KOPT-K1 (cell line): ENCODE results near the gene KCNH3.

ENCODE experiments used
- H3K27ac ChIP-seq: fragments of 200-600 bp; sonication (generic); 2 replicates; pipeline ENCODE4 v1.5.1; 2016; ENCODE audit warnings: antibody characterized with exemption, mild to moderate bottlenecking, low read depth, low read length; ENCODE audit not compliant: poor library complexity, severe bottlenecking
- H3K36me3 ChIP-seq: fragments of 200-600 bp; sonication (generic); 2 replicates; pipeline ENCODE4 v1.5.1; 2017; ENCODE audit warnings: antibody characterized with exemption, mild to moderate bottlenecking, low read length, moderate library complexity; ENCODE audit not compliant: insufficient read depth
- H3K9me3 ChIP-seq: fragments of 200-600 bp; sonication (generic); 2 replicates; pipeline ENCODE4 v1.5.1; 2017; ENCODE audit warnings: antibody characterized with exemption, low read length, mild to moderate bottlenecking; ENCODE audit not compliant: insufficient read depth, poor library complexity, severe bottlenecking

Gene KCNH3

DNA sequence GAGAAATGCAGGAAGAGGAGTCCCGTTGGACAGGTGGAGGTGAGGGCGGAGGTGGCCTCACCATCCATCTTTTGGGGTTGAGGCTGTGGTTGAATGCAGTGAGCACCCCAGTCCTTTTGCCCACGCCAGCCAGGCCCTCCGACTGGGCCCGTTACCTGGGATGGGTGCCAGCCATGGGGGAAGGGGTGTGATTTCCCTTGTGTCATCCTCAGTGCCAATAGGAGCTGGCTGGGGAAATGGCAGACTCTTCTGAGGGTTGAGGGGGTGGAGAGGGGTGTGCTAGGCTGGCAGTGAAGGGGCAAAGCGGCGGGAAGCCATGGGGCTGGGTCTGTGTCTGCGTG lies 9.6 kb downstream of the KCNH3 start:
- Histone ChIP-seq H3K27ac (no peak overlapping the region), H3K9me3 (no peaks in the 10 kb centered on the region), H3K36me3 (no peaks in the 10 kb centered on the region)

DNA sequence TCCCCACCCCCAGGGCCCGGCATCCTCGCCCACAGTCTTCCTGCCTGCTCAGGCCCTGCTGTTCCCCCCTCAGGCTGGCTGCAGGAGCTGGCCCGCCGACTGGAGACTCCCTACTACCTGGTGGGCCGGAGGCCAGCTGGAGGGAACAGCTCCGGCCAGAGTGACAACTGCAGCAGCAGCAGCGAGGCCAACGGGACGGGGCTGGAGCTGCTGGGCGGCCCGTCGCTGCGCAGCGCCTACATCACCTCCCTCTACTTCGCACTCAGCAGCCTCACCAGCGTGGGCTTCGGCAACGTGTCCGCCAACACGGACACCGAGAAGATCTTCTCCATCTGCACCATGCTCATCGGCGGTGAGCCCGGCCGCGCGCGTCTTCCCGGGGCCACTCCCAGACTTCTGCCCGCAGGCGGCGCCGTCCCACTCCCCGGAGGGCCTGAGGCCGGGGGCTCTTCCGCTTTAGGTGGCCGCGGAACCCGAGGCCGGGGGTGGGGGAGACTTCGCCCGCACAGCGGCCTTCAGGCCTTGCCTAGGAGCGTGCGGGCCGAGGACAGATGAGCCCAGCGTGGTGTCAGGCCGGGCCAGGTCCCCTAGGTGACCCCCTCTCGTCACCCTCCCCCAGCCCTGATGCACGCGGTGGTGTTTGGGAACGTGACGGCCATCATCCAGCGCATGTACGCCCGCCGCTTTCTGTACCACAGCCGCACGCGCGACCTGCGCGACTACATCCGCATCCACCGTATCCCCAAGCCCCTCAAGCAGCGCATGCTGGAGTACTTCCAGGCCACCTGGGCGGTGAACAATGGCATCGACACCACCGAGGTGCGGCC lies 10.2 kb downstream of the KCNH3 start:
- Histone ChIP-seq H3K9me3 (no peaks in the 10 kb centered on the region), H3K27ac (no peak overlapping the region), H3K36me3 (no peaks in the 10 kb centered on the region)

DNA sequence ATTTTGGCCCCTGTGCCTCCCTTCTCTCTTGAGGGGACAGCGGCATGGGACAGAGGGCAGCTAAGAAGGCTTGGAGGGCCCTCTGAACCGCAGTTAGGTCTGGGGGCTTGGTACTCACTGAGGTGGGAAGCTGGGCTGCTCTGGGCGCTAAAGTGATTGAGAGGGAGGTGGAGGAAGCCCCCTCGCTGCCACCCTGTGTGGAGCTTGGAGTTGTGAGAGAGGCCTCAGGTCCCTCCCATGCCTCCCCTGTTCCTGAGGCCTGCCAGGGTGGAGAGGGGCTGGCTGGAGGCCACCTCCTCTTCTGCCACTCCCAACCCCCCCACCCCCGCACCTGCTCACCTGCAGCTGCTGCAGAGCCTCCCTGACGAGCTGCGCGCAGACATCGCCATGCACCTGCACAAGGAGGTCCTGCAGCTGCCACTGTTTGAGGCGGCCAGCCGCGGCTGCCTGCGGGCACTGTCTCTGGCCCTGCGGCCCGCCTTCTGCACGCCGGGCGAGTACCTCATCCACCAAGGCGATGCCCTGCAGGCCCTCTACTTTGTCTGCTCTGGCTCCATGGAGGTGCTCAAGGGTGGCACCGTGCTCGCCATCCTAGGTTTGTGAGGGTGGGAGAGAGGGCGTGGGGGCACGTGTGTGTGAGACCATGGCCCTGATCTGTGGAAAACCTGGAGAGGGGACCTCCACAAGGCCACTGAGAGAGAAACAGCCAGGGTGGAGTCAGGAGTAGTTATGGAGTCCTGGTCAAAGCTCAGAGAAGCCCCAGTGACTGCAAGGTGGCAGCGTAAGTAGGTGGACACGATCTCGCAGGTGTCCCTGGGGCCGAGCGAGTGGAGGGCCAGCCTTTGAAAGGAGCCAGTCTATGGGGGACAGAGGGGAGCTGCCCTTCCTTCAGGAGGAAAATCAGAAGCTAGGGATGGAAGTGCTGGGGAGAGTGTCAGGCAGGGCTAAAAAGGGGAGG lies 11.2 kb downstream of the KCNH3 start:
- no peaks in the 10 kb centered on the region for H3K9me3 ChIP-seq
- no peaks in the 10 kb centered on the region for H3K36me3 ChIP-seq
- no peak overlapping the region for H3K27ac ChIP-seq

- H3K27ac ChIP-seq = no peak overlapping the region
- no peaks in the 10 kb centered on the region for H3K9me3 ChIP-seq
- H3K36me3 ChIP-seq = peaks cover 2% of the 10 kb centered on the region; the same call in 1 of the 2 replicates
These were observed 11.9 kb downstream of the KCNH3 start for GRCh38 chr12:49550693-49551252.

DNA sequence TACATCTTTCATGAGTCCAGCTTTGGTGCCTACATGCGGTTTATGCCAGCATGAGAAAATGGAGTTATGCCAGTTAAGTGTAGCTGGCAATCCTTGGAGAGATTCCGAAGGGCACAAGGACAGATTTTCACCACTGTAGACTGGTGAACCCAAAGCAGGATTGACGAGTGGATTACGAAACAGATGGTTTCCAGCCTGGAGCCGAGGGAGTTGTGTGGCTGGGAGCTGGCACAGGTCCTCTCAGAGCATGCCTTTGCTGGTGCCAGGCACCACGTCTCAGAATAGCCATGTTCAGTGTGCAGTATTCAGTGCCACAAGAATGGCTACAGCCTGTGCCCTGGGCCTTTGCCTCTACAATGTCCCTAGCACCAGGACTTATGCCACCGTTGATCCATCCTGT lies 13.2 kb downstream of the KCNH3 start:
- no peaks in the 10 kb centered on the region for H3K9me3 ChIP-seq
- H3K36me3 ChIP-seq = peaks cover 14% of the 10 kb centered on the region
- no peak overlapping the region for H3K27ac ChIP-seq

DNA sequence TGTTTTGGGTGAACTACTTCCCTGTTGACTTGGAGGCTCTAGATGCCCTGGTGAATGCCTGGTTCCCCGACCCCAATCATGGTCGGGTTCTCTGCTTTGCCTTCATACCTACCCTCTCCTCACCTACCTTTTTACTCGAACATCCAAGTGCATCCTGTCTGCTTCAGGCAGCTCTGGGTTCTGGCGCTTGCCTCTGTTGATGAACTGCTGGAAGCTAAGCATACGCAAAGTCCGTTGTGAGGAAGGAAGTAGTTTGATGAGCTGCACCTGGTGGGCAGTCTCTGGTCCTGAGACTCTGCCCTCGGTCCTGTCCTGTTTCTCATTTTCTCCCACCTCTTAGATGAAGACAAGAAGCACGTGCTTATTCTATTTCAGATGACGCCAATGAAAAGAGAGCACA lies 13.6 kb downstream of the KCNH3 start:
- Histone ChIP-seq H3K27ac (no peak overlapping the region), H3K9me3 (no peaks in the 10 kb centered on the region), H3K36me3 (peaks cover 18% of the 10 kb centered on the region)

DNA sequence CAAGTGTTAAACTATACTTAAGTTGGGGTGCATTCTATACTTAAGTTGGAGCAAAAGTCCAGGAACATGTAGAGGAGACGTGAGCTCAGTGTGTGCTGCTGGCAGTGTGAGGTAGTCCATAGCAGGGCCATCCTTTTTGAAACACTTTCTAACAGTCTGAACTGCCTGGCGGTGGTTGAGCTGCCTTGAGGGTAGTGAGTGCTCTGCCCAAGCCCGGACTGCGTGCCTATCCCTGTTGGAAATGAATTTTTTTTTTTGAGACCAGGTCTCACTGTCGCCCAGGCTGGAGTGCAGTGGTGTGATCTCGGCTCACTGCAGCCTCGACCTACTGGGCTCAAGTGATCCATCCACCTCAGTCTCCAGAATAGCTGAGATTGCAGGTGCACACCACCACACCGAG lies 14.1 kb downstream of the KCNH3 start:
- Histone ChIP-seq H3K9me3 (no peaks in the 10 kb centered on the region), H3K36me3 (peaks cover 23% of the 10 kb centered on the region), H3K27ac (no peak overlapping the region)

DNA sequence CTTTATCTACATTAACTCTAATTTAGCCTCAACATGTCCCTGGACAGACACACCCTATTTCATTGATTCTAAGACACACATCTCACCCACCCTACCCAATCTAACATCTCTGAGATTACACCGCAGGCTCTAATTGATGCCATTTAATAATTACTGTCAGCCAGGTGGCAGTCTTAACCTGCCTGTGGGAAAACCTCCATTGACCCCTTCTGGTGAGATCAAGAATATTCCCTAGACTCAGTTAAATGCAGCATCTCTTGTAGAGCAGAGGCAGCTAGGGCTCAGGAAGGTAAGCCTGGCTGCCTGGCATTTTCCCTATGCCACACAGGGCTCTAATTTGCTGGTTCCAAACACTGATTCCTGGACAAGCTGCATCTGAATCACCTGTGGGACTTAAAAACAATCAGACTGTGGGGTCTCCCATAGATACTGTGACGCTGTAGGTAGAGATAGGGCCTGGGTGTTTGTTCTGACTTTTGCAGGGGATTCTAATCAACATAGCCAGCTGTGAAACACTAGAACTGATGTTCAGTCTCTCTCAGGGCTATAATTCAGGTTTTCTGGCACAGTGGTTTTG lies 14.8 kb downstream of the KCNH3 start:
- no peak overlapping the region for H3K27ac ChIP-seq
- H3K9me3 ChIP-seq = no peaks in the 10 kb centered on the region

GRCh38 chr12:49554266-49554665 lies 15.4 kb downstream of the KCNH3 start:
- Histone ChIP-seq H3K36me3 (peaks cover 36% of the 10 kb centered on the region), H3K9me3 (no peaks in the 10 kb centered on the region), H3K27ac (no peak overlapping the region)

More for the DNA sequence above, 14.8 kb downstream of the KCNH3 start:
- H3K36me3 ChIP-seq = peaks cover 30% of the 10 kb centered on the region

DNA sequence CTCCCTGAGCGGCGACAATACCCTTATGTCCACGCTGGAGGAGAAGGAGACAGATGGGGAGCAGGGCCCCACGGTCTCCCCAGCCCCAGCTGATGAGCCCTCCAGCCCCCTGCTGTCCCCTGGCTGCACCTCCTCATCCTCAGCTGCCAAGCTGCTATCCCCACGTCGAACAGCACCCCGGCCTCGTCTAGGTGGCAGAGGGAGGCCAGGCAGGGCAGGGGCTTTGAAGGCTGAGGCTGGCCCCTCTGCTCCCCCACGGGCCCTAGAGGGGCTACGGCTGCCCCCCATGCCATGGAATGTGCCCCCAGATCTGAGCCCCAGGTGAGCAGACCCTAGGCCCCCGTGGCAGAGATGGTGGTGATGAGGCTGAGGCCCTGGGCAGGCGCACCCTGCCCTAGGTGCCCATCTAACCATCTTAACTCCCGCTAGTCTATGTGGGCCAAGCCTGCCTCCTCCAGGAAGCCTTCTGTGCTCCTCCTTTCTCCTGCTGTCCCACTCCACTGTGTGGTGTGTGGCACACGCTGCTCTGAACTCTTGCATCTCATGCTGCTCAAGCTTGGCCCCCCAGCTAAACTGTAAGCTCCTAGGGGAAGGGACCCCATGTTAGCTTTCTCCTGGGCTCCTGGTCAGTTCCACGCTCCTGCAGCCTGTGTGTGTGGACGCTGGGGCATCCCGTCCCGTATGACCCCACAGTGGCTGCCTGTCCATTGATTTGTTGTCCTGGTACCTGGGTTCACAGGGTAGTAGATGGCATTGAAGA lies 17.0 kb downstream of the KCNH3 start:
- Histone ChIP-seq H3K36me3 (peaks cover 52% of the 10 kb centered on the region), H3K27ac (no peak overlapping the region), H3K9me3 (no peaks in the 10 kb centered on the region)

- Histone ChIP-seq H3K27ac (no peak overlapping the region), H3K9me3 (no peaks in the 10 kb centered on the region), H3K36me3 (peaks cover 60% of the 10 kb centered on the region)
These were observed 17.8 kb downstream of the KCNH3 start for GRCh38 chr12:49556391-49557186.

- Histone ChIP-seq H3K9me3 (no peaks in the 10 kb centered on the region), H3K27ac (no peak overlapping the region), H3K36me3 (peaks cover 67% of the 10 kb centered on the region)
These were observed 18.5 kb downstream of the KCNH3 start for GRCh38 chr12:49557187-49557916.

- peaks cover 72% of the 10 kb centered on the region for H3K36me3 ChIP-seq
- no peaks in the 10 kb centered on the region for H3K9me3 ChIP-seq
- H3K27ac ChIP-seq = no peak overlapping the region
These were observed 19.0 kb downstream of the KCNH3 start for GRCh38 chr12:49557917-49558215.
